Stimulated activated naive B cell treated with anti-CD40 and anti-IgM and Interleukin-4, amounts not matched to agents 10 μg/mL and 1 μg/mL and 100 μg/mL, for 72 hours (primary cell): ENCODE measurements around the gene CXCR4.

Experiments
- ATAC-seq, 2 donors: fragments of 150-1000 bp; cut with Tn5 transposase; replicated peaks; 2 replicates each; pipeline ENCODE4 v1.10.0; 2021; ENCODE audit warnings: moderate library complexity in 1 of 2
- DNase-seq: peaks from one replicate; pipeline ENCODE4 v3.0.0; 2021
- H3K27ac Mint-ChIP-seq: one replicate; pipeline ENCODE4 v1.8.0; 2022; ENCODE audit warnings: mild to moderate bottlenecking, mixed read lengths
- H3K27me3 Mint-ChIP-seq, 2 donors: one replicate each; pipeline ENCODE4 v1.8.0; 2022; ENCODE audit warnings: mixed read lengths in 2 of 2
- H3K36me3 Mint-ChIP-seq, 2 donors: one replicate each; pipeline ENCODE4 v1.8.0; 2022; ENCODE audit warnings: mixed read lengths in 2 of 2, mild to moderate bottlenecking in 1 of 2
- H3K4me1 Mint-ChIP-seq, 2 donors: one replicate each; pipeline ENCODE4 v1.8.0; 2022; ENCODE audit warnings: mixed read lengths in 2 of 2, mild to moderate bottlenecking in 1 of 2
- H3K4me3 Mint-ChIP-seq, 2 donors: one replicate each; pipeline ENCODE4 v1.8.0; 2022; ENCODE audit warnings: mild to moderate bottlenecking in 2 of 2, mixed read lengths in 2 of 2, moderate library complexity in 1 of 2
- H3K9me3 Mint-ChIP-seq, 2 donors: one replicate each; pipeline ENCODE4 v1.8.0; 2022; ENCODE audit warnings: mixed read lengths in 2 of 2, mild to moderate bottlenecking in 1 of 2

CXCR4 gene

GRCh38 chr2:136117909-136118818, at the start of gene CXCR4:
TSS of gene CXCR4 (minus strand) at chr2:136118149. CDS start at chr2:136118060, 89 bp downstream.
- Mint-ChIP-seq H3K36me3 (peaks cover 37 to 42% of the 10 kb centered on the region in 2 donors), H3K4me3 (peak within 1 kb of the TSS; percentile 94 to 97), H3K27ac (peak within 1 kb of the TSS; percentile 98), H3K9me3 (no peaks in the 10 kb centered on the region), H3K4me1 (peaks cover 42 to 57% of the 10 kb centered on the region in 2 donors), H3K27me3 (no peaks in the 10 kb centered on the region)
- DNase-seq (peak; percentile 87), ATAC-seq (peak; percentile 32 to 44)

GRCh38 chr2:136164280-136164776, 46.4 kb upstream of the CXCR4 start:
- Mint-ChIP-seq H3K27ac (no peak overlapping the region), H3K36me3 (no peaks in the 10 kb centered on the region), H3K4me1 (peaks cover 22 to 43% of the 10 kb centered on the region in 2 donors), H3K4me3 (no peak overlapping the region), H3K27me3 (no peaks in the 10 kb centered on the region), H3K9me3 (no peaks in the 10 kb centered on the region)
- ATAC-seq (no peak), DNase-seq (no peak)

- no peak overlapping the region for H3K4me3 Mint-ChIP-seq
- DNase-seq, result no peak
- ATAC-seq, result no peak
- peaks cover 16 to 31% of the 10 kb centered on the region in 2 donors for H3K4me1 Mint-ChIP-seq
- no peaks in the 10 kb centered on the region for H3K27me3 Mint-ChIP-seq
- no peaks in the 10 kb centered on the region for H3K36me3 Mint-ChIP-seq
- no peaks in the 10 kb centered on the region for H3K9me3 Mint-ChIP-seq
- no peak overlapping the region for H3K27ac Mint-ChIP-seq
Measured at GRCh38 chr2:136162438-136162837, 44.5 kb upstream of the CXCR4 start.

- Mint-ChIP-seq H3K4me3 (no peak overlapping the region), H3K27me3 (no peaks in the 10 kb centered on the region), H3K27ac (no peak overlapping the region), H3K9me3 (no peaks in the 10 kb centered on the region), H3K36me3 (peaks cover 0 to 3% of the 10 kb centered on the region in 2 donors), H3K4me1 (peaks cover 16 to 36% of the 10 kb centered on the region in 2 donors)
- no peak for DNase-seq
- peak; percentile 53 to 59 for ATAC-seq
Measured at GRCh38 chr2:136156411-136156810, 38.5 kb upstream of the CXCR4 start.

GRCh38 chr2:136154384-136154783, 36.4 kb upstream of the CXCR4 start:
- Mint-ChIP-seq H3K4me3 (no peak overlapping the region), H3K27me3 (no peaks in the 10 kb centered on the region), H3K27ac (no peak overlapping the region), H3K36me3 (peaks cover 0 to 3% of the 10 kb centered on the region in 2 donors), H3K9me3 (peaks cover 0 to 2% of the 10 kb centered on the region in 2 donors), H3K4me1 (peaks cover 19 to 43% of the 10 kb centered on the region in 2 donors)
- ATAC-seq (no peak), DNase-seq (no peak)

- peak overlapping the region; percentile 85 for H3K27ac Mint-ChIP-seq
- peaks cover 0 to 6% of the 10 kb centered on the region in 2 donors for H3K36me3 Mint-ChIP-seq
- no peaks in the 10 kb centered on the region for H3K27me3 Mint-ChIP-seq
- peak overlapping the region in 1 of 2 donors; percentile 26 for H3K4me3 Mint-ChIP-seq
- H3K9me3 Mint-ChIP-seq, result peaks cover 0 to 6% of the 10 kb centered on the region in 2 donors
- no peak for DNase-seq
- peak; percentile 77 to 80 for ATAC-seq
- H3K4me1 Mint-ChIP-seq, result peaks cover 19 to 56% of the 10 kb centered on the region in 2 donors
Measured at GRCh38 chr2:136151021-136151971, 33.3 kb upstream of the CXCR4 start.

GRCh38 chr2:136149011-136149410, 31.1 kb upstream of the CXCR4 start:
- no peak overlapping the region for H3K4me3 Mint-ChIP-seq
- H3K9me3 Mint-ChIP-seq, result peaks cover 0 to 6% of the 10 kb centered on the region in 2 donors
- H3K36me3 Mint-ChIP-seq, result peaks cover 0 to 6% of the 10 kb centered on the region in 2 donors
- ATAC-seq, result no peak
- no peaks in the 10 kb centered on the region for H3K27me3 Mint-ChIP-seq
- H3K27ac Mint-ChIP-seq, result no peak overlapping the region
- peaks cover 31 to 68% of the 10 kb centered on the region in 2 donors for H3K4me1 Mint-ChIP-seq
- DNase-seq, result no peak

- Mint-ChIP-seq H3K4me3 (no peak overlapping the region), H3K27me3 (no peaks in the 10 kb centered on the region), H3K27ac (peak overlapping the region; percentile 86), H3K4me1 (peaks cover 29 to 66% of the 10 kb centered on the region in 2 donors), H3K9me3 (peaks cover 0 to 6% of the 10 kb centered on the region in 2 donors), H3K36me3 (peaks cover 0 to 3% of the 10 kb centered on the region in 2 donors)
- DNase-seq (no peak), ATAC-seq (peak; percentile 72 to 88)
Measured at GRCh38 chr2:136146564-136146963, 28.6 kb upstream of the CXCR4 start.

GRCh38 chr2:136143603-136144451, 25.9 kb upstream of the CXCR4 start:
- peaks cover 0 to 4% of the 10 kb centered on the region in 2 donors for H3K9me3 Mint-ChIP-seq
- DNase-seq (no peak), ATAC-seq (no peak)
- peaks cover 0 to 3% of the 10 kb centered on the region in 2 donors for H3K36me3 Mint-ChIP-seq
- H3K4me3 Mint-ChIP-seq, result no peak overlapping the region
- H3K27ac Mint-ChIP-seq, result peak overlapping the region; percentile 83
- H3K4me1 Mint-ChIP-seq, result peaks cover 37 to 69% of the 10 kb centered on the region in 2 donors
- H3K27me3 Mint-ChIP-seq, result no peaks in the 10 kb centered on the region

- Mint-ChIP-seq H3K27me3 (no peaks in the 10 kb centered on the region), H3K4me3 (no peak overlapping the region), H3K36me3 (no peaks in the 10 kb centered on the region), H3K27ac (no peak overlapping the region), H3K4me1 (peaks cover 55 to 81% of the 10 kb centered on the region in 2 donors), H3K9me3 (no peaks in the 10 kb centered on the region)
- DNase-seq (no peak), ATAC-seq (no peak)
Measured at GRCh38 chr2:136141510-136142149, 23.7 kb upstream of the CXCR4 start.

GRCh38 chr2:136139631-136140030, 21.7 kb upstream of the CXCR4 start:
- ATAC-seq, result peak; percentile 20 to 29
- Mint-ChIP-seq H3K4me3 (peak overlapping the region; percentile 2 to 27), H3K36me3 (no peaks in the 10 kb centered on the region), H3K4me1 (peaks cover 65 to 92% of the 10 kb centered on the region in 2 donors), H3K27ac (peak overlapping the region; percentile 40), H3K9me3 (no peaks in the 10 kb centered on the region), H3K27me3 (no peaks in the 10 kb centered on the region)
- no peak for DNase-seq

- Mint-ChIP-seq H3K27me3 (no peaks in the 10 kb centered on the region), H3K4me3 (peak overlapping the region in 1 of 2 donors; percentile 24), H3K27ac (peak overlapping the region; percentile 85)
Measured at GRCh38 chr2:136137982-136138381, 20.0 kb upstream of the CXCR4 start.

GRCh38 chr2:136136931-136137330, 19.0 kb upstream of the CXCR4 start:
- no peak for ATAC-seq
- peak overlapping the region; percentile 94 for H3K27ac Mint-ChIP-seq
- no peaks in the 10 kb centered on the region for H3K36me3 Mint-ChIP-seq
- H3K9me3 Mint-ChIP-seq, result no peaks in the 10 kb centered on the region
- H3K4me1 Mint-ChIP-seq, result peaks cover 77 to 96% of the 10 kb centered on the region in 2 donors
- no peak for DNase-seq
- H3K4me3 Mint-ChIP-seq, result peak overlapping the region; percentile 30 to 45
- no peaks in the 10 kb centered on the region for H3K27me3 Mint-ChIP-seq

More at GRCh38 chr2:136137982-136138381, 20.0 kb upstream of the CXCR4 start:
- Mint-ChIP-seq H3K36me3 (no peaks in the 10 kb centered on the region), H3K4me1 (peaks cover 73 to 96% of the 10 kb centered on the region in 2 donors), H3K9me3 (no peaks in the 10 kb centered on the region)
- DNase-seq, result no peak
- no peak for ATAC-seq
